ENCODE results near the gene SGK2. TPM values are rescaled to one million over a fixed set of nuclear protein-coding genes. Genes with fewer than 3 reads are reported as not detected.

SGK2 gene
- total RNA-seq (0.88 and 2.4 TPM in 2 replicates), polyA plus RNA-seq (1.1 TPM in 1 of 2 replicates, not detected in the other)

DNA sequence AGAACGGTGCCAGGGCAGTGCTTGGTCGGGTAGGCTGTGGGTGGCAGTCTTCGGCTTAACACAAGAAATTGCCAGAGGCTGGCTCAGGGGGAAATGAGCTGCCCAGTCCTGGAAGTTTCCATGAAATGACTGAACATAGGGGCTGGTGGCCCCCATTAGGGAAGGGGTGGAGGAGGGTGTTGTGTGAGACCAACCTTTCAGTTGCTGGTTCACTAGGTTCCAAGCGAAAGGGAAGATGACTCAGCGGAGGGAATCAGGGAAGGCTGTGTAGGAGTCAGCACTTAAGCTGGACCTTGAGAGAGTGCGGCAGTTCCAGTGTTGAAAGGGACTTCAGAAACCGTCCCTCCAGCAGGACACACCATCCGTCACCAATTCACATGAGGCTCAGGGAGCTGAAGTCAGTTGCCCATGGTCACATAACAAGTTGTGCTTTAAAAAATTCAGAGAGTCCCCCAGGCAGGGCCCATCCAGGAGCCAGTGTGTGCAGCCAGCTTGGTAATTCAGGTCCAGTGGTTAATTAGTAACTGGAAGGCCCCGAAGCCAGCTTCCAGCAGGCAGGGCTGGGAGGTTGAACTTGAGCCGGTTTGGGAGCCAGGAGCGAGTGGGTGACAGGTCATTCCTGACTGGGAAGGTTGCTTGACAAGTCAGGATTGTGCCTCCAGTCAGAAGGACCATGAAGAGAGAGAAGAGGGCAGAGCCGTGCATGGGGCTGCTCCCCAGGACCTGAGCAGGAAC is at the start of gene SGK2:
TSS of gene SGK2 (plus strand) at position 616 of the 735 bp plus-strand sequence. CDS start 7,469 bp downstream, outside the sequence.
- no peaks in the 10 kb centered on the region for H3K36me3 ChIP-seq
- peak within 1 kb of the TSS; percentile 54 for H3K27ac ChIP-seq
- no peak within 1 kb of the TSS for H3K4me3 ChIP-seq
- H3K27me3 ChIP-seq, result no peaks in the 10 kb centered on the region
- DNase-seq (ENCODE audit: low read depth in 1 of 2, low spot score in 1 of 2), result peak; percentile 43 to 67
- no peaks in the 10 kb centered on the region for H3K9me3 ChIP-seq (ENCODE audit: low read depth)
- peaks cover 26% of the 10 kb centered on the region for H3K4me1 ChIP-seq (ENCODE audit: low read depth)
- TF ChIP-seq CTCF (IDR thresholded peaks at IDR 0.05; ENCODE audit: low read depth, low read length), result no peak

- DNase-seq (ENCODE audit: low read depth in 1 of 2, low spot score in 1 of 2), result no peak
- no peak for TF ChIP-seq CTCF (IDR thresholded peaks at IDR 0.05; ENCODE audit: low read depth, low read length)
Measured at GRCh38 chr20:43511879-43512278, 46.9 kb upstream of the SGK2 start.

GRCh38 chr20:43513372-43513930 is 45.4 kb upstream of the SGK2 start:
- H3K4me1 ChIP-seq (ENCODE audit: low read depth), result no peaks in the 10 kb centered on the region
- H3K27ac ChIP-seq, result no peak overlapping the region
- TF ChIP-seq CTCF (IDR thresholded peaks at IDR 0.05; ENCODE audit: low read depth, low read length), result no peak
- no peaks in the 10 kb centered on the region for H3K27me3 ChIP-seq
- DNase-seq (ENCODE audit: low read depth in 1 of 2, low spot score in 1 of 2), result no peak
- H3K36me3 ChIP-seq, result no peaks in the 10 kb centered on the region
- no peaks in the 10 kb centered on the region for H3K9me3 ChIP-seq (ENCODE audit: low read depth)
- peak overlapping the region; percentile 31 for H3K4me3 ChIP-seq

More at GRCh38 chr20:43511879-43512278, 46.9 kb upstream of the SGK2 start:
- Histone ChIP-seq H3K27me3 (peaks cover 5% of the 10 kb centered on the region), H3K36me3 (no peaks in the 10 kb centered on the region), H3K27ac (no peak overlapping the region), H3K9me3 (ENCODE audit: low read depth) (no peaks in the 10 kb centered on the region), H3K4me1 (ENCODE audit: low read depth) (no peaks in the 10 kb centered on the region), H3K4me3 (no peak overlapping the region)

DNA sequence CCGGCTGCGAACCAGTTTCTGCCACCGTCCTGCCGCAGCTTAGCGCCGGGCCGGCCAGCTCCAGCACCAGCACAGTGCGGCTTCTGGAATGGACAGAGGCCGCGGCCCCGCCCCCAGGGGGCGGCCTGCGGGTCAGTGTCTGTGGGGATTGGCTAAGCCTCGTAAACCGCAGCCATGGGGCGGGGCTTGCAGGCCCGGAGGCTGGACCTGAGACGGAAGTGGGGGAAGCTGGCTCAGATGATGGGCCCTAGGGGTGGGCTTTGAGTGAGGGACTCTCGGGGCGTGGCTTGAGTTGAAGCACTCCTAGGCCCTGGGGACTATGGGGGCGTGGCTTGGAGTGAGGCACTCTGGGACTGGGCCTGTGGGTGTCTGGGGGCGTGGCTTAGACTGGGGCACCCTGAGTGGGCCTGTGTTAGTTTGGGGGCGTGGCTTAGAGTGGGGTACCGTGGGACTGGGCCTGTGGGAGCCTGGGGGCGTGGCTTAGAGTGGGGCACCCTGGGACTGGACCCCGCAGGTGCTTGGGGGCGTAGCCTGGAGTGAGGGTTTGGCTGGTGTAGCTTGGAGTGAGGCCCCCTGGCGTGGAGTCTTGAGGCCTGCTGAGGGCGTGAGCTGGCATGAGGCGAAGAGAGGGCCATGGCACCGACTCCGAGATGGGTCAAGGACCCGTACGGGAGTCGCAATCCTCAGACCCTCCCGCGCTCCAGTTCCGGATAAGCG is 44.7 kb upstream of the SGK2 start:
- Histone ChIP-seq H3K9me3 (ENCODE audit: low read depth) (no peaks in the 10 kb centered on the region), H3K27me3 (no peaks in the 10 kb centered on the region), H3K36me3 (no peaks in the 10 kb centered on the region), H3K4me3 (peak overlapping the region; percentile 59), H3K4me1 (ENCODE audit: low read depth) (no peaks in the 10 kb centered on the region), H3K27ac (no peak overlapping the region)
- peak; percentile 34 for TF ChIP-seq CTCF (IDR thresholded peaks at IDR 0.05; ENCODE audit: low read depth, low read length)
- DNase-seq (ENCODE audit: low read depth in 1 of 2, low spot score in 1 of 2), result peak; percentile 99

DNA sequence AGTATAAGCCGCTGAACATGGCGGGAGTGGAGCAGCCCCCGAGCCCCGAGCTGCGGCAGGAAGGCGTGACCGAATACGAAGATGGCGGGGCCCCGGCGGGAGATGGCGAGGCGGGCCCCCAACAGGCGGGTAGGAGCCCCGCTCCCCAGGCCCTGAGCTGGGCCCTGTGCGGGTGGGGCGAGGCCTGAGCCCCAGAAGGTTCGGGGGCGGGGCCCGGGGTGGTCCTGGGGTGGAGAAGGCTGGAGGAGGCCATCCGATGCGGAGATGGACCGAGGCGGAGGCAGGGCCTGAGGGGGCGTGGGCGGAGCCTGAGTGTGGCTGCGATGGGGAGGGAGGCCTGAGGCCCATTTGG is 44.2 kb upstream of the SGK2 start:
- TF ChIP-seq CTCF (IDR thresholded peaks at IDR 0.05; ENCODE audit: low read depth, low read length), result no peak
- DNase-seq (ENCODE audit: low read depth in 1 of 2, low spot score in 1 of 2), result no peak
- no peak overlapping the region for H3K27ac ChIP-seq

More for the DNA sequence above, 44.2 kb upstream of the SGK2 start:
- H3K4me3 ChIP-seq, result peak overlapping the region; percentile 59
- H3K4me1 ChIP-seq (ENCODE audit: low read depth), result no peaks in the 10 kb centered on the region
- no peaks in the 10 kb centered on the region for H3K9me3 ChIP-seq (ENCODE audit: low read depth)
- H3K36me3 ChIP-seq, result no peaks in the 10 kb centered on the region
- H3K27me3 ChIP-seq, result no peaks in the 10 kb centered on the region

Measured in cardiac muscle cell (in vitro differentiated cells and primary cell).